ENCODE measurements around the gene RNF44. TPM values are rescaled to one million over a fixed set of nuclear protein-coding genes. Genes with fewer than 3 reads are reported as not detected.

The RNF44 gene
- total RNA-seq, 1 experiment from 2014 or later = 172 TPM

DNA sequence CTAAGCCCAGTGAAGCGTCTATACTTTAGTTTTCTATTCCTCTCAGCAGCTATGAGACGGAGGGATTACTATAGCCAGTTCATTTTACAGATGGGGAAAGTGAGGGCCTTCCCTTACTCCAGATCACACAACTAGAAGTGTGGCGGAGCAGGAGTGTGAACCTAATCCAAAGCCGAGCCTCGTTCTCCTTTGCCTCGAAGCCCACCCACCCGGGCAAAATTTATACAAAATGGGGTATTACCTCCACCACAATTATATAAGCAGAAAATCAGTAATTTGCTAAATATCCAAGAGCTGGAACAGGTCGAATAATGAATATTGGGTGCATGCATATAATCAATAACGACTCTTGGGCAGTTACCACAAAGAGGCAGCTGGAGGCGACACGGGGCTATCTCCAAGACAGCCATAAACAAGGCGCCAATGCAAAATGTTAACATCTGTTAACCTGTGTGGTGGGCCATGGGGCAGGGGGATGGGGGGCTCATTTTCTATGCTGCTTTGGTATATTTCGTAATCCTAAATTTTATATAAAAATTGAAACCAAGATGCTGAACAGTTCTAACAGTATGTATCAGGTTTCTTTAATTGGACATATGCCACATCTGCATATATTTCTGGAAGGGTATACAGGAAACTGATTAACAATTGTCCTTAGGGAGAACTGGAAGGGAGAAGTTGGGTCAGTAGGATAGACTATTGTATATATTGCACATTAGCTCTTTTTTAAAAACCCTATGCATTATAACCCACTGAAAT is 1.2 kb upstream of the RNF44 start:
- peak overlapping the region; percentile 50 for H2BK120ac ChIP-seq (ENCODE audit: low read depth, low read length, poor library complexity, severe bottlenecking)
- no peak overlapping the region for H2BK5ac ChIP-seq (ENCODE audit: insufficient read length, low read length)
- H3K4me2 ChIP-seq (ENCODE audit: insufficient read depth, insufficient read length, low read length) = peak overlapping the region; percentile 44
- peaks cover 4% of the 10 kb centered on the region for H4K20me1 ChIP-seq (ENCODE audit: control insufficient read depth, insufficient read depth, insufficient read length)
- peak overlapping the region; percentile 62 for H3K9ac ChIP-seq (ENCODE audit: extremely low read depth, insufficient read length, low read length)
- H3K9me3 Mint-ChIP-seq = no peaks in the 10 kb centered on the region
- TF ChIP-seq, protein P1, sequence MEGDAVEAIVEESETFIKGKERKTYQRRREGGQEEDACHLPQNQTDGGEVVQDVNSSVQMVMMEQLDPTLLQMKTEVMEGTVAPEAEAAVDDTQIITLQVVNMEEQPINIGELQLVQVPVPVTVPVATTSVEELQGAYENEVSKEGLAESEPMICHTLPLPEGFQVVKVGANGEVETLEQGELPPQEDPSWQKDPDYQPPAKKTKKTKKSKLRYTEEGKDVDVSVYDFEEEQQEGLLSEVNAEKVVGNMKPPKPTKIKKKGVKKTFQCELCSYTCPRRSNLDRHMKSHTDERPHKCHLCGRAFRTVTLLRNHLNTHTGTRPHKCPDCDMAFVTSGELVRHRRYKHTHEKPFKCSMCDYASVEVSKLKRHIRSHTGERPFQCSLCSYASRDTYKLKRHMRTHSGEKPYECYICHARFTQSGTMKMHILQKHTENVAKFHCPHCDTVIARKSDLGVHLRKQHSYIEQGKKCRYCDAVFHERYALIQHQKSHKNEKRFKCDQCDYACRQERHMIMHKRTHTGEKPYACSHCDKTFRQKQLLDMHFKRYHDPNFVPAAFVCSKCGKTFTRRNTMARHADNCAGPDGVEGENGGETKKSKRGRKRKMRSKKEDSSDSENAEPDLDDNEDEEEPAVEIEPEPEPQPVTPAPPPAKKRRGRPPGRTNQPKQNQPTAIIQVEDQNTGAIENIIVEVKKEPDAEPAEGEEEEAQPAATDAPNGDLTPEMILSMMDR (conservative IDR thresholded peaks at IDR 0.05) = peak; percentile 47; the same call in 2 of the 3 replicates
- H3K9me3 ChIP-seq (ENCODE audit: control insufficient read depth, low read depth, low read length) = no peaks in the 10 kb centered on the region
- peaks cover 29% of the 10 kb centered on the region for H3K79me2 ChIP-seq (ENCODE audit: insufficient read depth, low read length)
- H3K4me3 Mint-ChIP-seq = peak overlapping the region; percentile 92 to 99
- peaks cover 62 to 67% of the 10 kb centered on the region in 2 experiments for H3K4me1 Mint-ChIP-seq
- H3K36me3 Mint-ChIP-seq (ENCODE audit: insufficient read depth in 1 of 3, low read depth in 3 of 3) = peaks cover 13 to 28% (median 27%) of the 10 kb centered on the region in 3 experiments
- no peak overlapping the region for H2BK20ac ChIP-seq (ENCODE audit: low read depth, low read length, poor library complexity, severe bottlenecking)
- no peak overlapping the region for H4K5ac ChIP-seq (ENCODE audit: insufficient read length, low read depth, low read length)
- no peaks in the 10 kb centered on the region for H3K27me3 ChIP-seq (ENCODE audit: insufficient read depth, low read length)
- H3K14ac ChIP-seq (ENCODE audit: insufficient read depth, low read length) = peak overlapping the region; percentile 86; the same call in 1 of the 2 replicates
- H3K23ac ChIP-seq (ENCODE audit: insufficient read length, low read depth, low read length) = no peak overlapping the region
- no peak overlapping the region for H3K56ac ChIP-seq (ENCODE audit: insufficient read length, low read depth, low read length)
- peak overlapping the region; percentile 97 to 100 (median 99); a peak in 6 of 7 replicates for H3K27ac Mint-ChIP-seq
- peaks cover 13% of the 10 kb centered on the region; the same call in 1 of the 2 replicates for H3K4me1 ChIP-seq (ENCODE audit: insufficient read depth, low read length)
- peaks cover 3% of the 10 kb centered on the region; the same call in 1 of the 2 replicates for H3K27me3 Mint-ChIP-seq (ENCODE audit: low read depth)
- H4K91ac ChIP-seq (ENCODE audit: insufficient read length, low read depth, low read length) = no peak overlapping the region
- WGBS (ENCODE audit: extremely low coverage, insufficient read length, low lambda C conversion rate) = no CpG with 5 or more reads among the region's 13 CpGs
- H3K18ac ChIP-seq (ENCODE audit: insufficient read length, low read depth, low read length) = peak overlapping the region; percentile 88
- H3K27ac ChIP-seq (ENCODE audit: insufficient read length, low read depth, low read length) = peak overlapping the region; percentile 85
- peaks cover 20% of the 10 kb centered on the region for H3K23me2 ChIP-seq (ENCODE audit: insufficient read length, low read depth, low read length, poor library complexity, severe bottlenecking)
- no peak overlapping the region for H2AK5ac ChIP-seq (ENCODE audit: insufficient read length, low read length)
- no peaks in the 10 kb centered on the region for H3K79me1 ChIP-seq (ENCODE audit: insufficient read depth, low read depth, low read length, poor library complexity, severe bottlenecking)
- no peak overlapping the region for H2AFZ ChIP-seq (ENCODE audit: low read length)
- no peak overlapping the region for H3T11ph ChIP-seq (ENCODE audit: low read length)
- H2BK15ac ChIP-seq (ENCODE audit: low read depth, low read length) = no peak overlapping the region
- DNase-seq = no peak
- H3K4ac ChIP-seq (ENCODE audit: low read depth, low read length) = no peak overlapping the region; the same call in 1 of the 2 replicates
- H2BK12ac ChIP-seq (ENCODE audit: insufficient read length, low read depth, low read length) = no peak overlapping the region
- no peak overlapping the region for H4K8ac ChIP-seq (replicated peaks; ENCODE audit: insufficient read length, low read depth, low read length)

Data from H9 (cell line).